ENCODE data around the gene EXT2. TPM values are rescaled to one million over a fixed set of nuclear protein-coding genes. Genes with fewer than 3 reads are reported as not detected.
A peak's percentile ranks its signal among the peaks of the same experiment; 100 is the strongest.

The EXT2 gene
- total and polyA plus RNA-seq, 2 of the 13 experiments (the other 11 are each of a cell fraction or from before 2014, with no cell fraction given): 61.5 to 68.7 TPM

DNA sequence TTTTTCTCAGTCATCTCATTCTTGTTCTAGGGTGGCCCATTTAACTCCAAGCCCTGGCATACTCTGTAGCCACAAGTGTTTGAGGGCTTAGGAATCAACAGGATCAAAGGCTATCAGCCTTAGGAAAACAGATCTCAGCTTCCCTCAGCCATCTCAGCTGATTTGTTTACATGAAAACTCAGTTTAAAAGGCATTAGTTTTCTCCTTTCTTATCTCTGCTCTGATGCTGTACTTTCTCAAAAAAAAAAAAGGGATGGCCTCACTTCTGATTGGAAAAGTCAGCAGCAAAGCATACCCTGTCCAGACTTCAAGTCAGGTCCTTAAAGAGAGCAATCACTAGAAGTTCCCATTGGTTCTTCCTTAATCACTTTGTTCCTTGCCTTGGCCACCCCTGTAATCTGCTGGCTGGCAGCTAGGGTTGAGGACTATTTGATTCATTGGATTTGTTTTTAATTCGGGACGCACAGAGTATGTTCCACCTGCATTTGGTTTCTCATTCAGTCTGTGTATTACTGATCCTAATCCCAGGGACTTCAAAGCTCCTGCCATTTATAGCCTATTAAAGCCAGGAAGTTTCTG, 102.8 kb downstream of the EXT2 start (continued):
- no peak for TF ChIP-seq CCDC6 (CRISPR knock-in tag; IDR thresholded peaks at IDR 0.05)
- TF ChIP-seq, protein P1, sequence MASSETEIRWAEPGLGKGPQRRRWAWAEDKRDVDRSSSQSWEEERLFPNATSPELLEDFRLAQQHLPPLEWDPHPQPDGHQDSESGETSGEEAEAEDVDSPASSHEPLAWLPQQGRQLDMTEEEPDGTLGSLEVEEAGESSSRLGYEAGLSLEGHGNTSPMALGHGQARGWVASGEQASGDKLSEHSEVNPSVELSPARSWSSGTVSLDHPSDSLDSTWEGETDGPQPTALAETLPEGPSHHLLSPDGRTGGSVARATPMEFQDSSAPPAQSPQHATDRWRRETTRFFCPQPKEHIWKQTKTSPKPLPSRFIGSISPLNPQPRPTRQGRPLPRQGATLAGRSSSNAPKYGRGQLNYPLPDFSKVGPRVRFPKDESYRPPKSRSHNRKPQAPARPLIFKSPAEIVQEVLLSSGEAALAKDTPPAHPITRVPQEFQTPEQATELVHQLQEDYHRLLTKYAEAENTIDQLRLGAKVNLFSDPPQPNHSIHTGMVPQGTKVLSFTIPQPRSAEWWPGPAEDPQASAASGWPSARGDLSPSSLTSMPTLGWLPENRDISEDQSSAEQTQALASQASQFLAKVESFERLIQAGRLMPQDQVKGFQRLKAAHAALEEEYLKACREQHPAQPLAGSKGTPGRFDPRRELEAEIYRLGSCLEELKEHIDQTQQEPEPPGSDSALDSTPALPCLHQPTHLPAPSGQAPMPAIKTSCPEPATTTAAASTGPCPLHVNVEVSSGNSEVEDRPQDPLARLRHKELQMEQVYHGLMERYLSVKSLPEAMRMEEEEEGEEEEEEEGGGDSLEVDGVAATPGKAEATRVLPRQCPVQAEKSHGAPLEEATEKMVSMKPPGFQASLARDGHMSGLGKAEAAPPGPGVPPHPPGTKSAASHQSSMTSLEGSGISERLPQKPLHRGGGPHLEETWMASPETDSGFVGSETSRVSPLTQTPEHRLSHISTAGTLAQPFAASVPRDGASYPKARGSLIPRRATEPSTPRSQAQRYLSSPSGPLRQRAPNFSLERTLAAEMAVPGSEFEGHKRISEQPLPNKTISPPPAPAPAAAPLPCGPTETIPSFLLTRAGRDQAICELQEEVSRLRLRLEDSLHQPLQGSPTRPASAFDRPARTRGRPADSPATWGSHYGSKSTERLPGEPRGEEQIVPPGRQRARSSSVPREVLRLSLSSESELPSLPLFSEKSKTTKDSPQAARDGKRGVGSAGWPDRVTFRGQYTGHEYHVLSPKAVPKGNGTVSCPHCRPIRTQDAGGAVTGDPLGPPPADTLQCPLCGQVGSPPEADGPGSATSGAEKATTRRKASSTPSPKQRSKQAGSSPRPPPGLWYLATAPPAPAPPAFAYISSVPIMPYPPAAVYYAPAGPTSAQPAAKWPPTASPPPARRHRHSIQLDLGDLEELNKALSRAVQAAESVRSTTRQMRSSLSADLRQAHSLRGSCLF (CRISPR knock-in tag; IDR thresholded peaks at IDR 0.05; ENCODE audit: borderline replicate concordance): no peak

DNA sequence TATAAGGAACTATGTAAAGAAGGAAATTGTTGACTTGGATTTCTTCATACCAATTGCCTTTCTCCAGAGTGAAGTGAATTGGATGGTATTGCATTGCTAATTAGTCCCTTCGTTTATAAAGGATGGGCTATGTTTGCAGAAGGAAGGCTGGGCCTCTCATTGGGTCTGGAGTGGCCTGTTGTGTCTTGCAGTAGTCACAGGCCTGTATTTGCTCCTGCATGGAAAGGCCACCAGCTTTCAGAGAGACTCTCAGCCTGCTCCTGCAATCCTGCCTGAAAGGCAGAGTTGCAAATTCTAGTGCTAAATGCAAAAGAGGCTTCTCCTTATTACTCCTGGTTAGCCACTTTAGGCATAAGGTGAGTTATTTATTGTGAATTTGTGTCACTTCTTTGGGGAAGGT, 103.8 kb downstream of the EXT2 start:
- FAIRE-seq (no peak), DNase-seq (ENCODE audit: low spot score) (no peak), ATAC-seq (no peak)
- Histone ChIP-seq H3K9me3 (ENCODE audit: low read length) (peaks cover 13% of the 10 kb centered on the region), H3K4me3 (replicated peaks in 1 of 3; ENCODE audit: insufficient read depth in 1 of 3, low read depth in 2 of 3, low read length in 3 of 3) (no peak overlapping the region), H2AFZ (ENCODE audit: low read length) (no peak overlapping the region), H3K4me2 (ENCODE audit: low read depth, low read length) (no peak overlapping the region), H3K36me3 (replicated peaks in 1 of 2; ENCODE audit: control insufficient read depth in 1 of 2, insufficient read depth in 2 of 2, low read length in 2 of 2) (peaks cover 2 to 3% of the 10 kb centered on the region in 2 experiments; a peak in 3 of 5 replicates), H3K27me3 (ENCODE audit: control insufficient read depth in 1 of 2, insufficient read depth in 2 of 2, low read length in 2 of 2) (no peaks in the 10 kb centered on the region), H3K9ac (ENCODE audit: insufficient read depth, low read depth, low read length) (no peak overlapping the region), H4K20me1 (ENCODE audit: insufficient read depth, low read length) (no peaks in the 10 kb centered on the region), H3K27ac (ENCODE audit: extremely low read length, insufficient read depth, low read length) (no peak overlapping the region), H3K4me1 (ENCODE audit: insufficient read depth, low read length) (peaks cover 8% of the 10 kb centered on the region; the same call in 1 of the 2 replicates), H3K79me2 (ENCODE audit: insufficient read depth, low read length) (no peaks in the 10 kb centered on the region)
- TSS peak; percentile 36 for BruUV-seq (replicated peaks)
- TF ChIP-seq SP1 (IDR thresholded peaks at IDR 0.05) (no peak), SP1 (CRISPR knock-in tag; IDR thresholded peaks at IDR 0.05) (no peak), JARID2 (CRISPR knock-in tag; IDR thresholded peaks at IDR 0.05; ENCODE audit: insufficient replicate concordance) (no peak)
- TF ChIP-seq, protein P2, sequence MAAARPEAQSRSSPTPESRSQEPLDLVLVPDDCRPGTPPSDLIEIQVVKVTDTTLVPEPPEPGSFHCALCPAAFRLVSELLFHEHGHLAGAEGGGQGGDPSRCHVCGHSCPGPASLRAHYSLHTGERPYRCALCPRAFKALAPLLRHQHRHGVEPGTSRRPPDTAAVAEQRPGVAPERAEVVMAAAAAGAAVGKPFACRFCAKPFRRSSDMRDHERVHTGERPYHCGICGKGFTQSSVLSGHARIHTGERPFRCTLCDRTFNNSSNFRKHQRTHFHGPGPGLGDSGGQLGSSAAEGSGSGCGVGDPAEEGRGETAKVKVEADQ (CRISPR knock-in tag; IDR thresholded peaks at IDR 0.05; ENCODE audit: borderline replicate concordance): no peak
- intact Hi-C loops (cut with micrococcal nuclease; ENCODE audit: unreplicated experiment): no loop called here
- ChIA-PET POLR2A (no interaction called here), CTCF (ENCODE audit: low intra/inter-chr PET ratio, low total read pairs) (no interaction called here)
- in situ Hi-C loops (cut with HindIII; ENCODE audit: extremely low pct_ligation_motif_present, low pct_unique_long_range_greater_than_20kb): no loop called here
- WGBS (ENCODE audit: low lambda C conversion rate): 93% methylated on average over 1 of the region's 1 CpG
